ENCODE results near the gene CDADC1. TPM values are rescaled to one million over a fixed set of nuclear protein-coding genes. Genes with fewer than 3 reads are reported as not detected.
A peak's percentile ranks its signal among the peaks of the same experiment; 100 is the strongest.

Gene CDADC1
- total RNA-seq: 16.7 TPM
- polyA plus RNA-seq: 10 to 100 TPM in 3 of 4 donors, 1 to 10 TPM in 1; 8.7 to 11.0 (median 10.5) TPM

- Histone ChIP-seq H3K36me3 (ENCODE audit: control insufficient read depth, insufficient read depth, low read length) (no peaks in the 10 kb centered on the region), H3K4me1 (ENCODE audit: control insufficient read depth, insufficient read depth, low read length, poor library complexity, severe bottlenecking) (peaks cover 37% of the 10 kb centered on the region), H3K9me3 (ENCODE audit: control insufficient read depth in 2 of 2, low read length in 2 of 2) (no peaks in the 10 kb centered on the region), H3K4me3 (ENCODE audit: low read depth, low read length) (peak within 1 kb of the TSS; percentile 96), H3K27me3 (ENCODE audit: control insufficient read depth, insufficient read depth, low read length) (peaks cover 5% of the 10 kb centered on the region), H3K27ac (ENCODE audit: insufficient read depth, low read length, poor library complexity, severe bottlenecking) (peak within 1 kb of the TSS; percentile 84)
- H3K4me1 Mint-ChIP-seq: peaks cover 30 to 57% (median 43%) of the 10 kb centered on the region in 4 donors
- peaks cover 9% of the 10 kb centered on the region for H3K36me3 Mint-ChIP-seq
- peak; percentile 78 for ATAC-seq (ENCODE audit: low read depth in 2 of 2)
- peaks cover 4% of the 10 kb centered on the region for H3K27me3 Mint-ChIP-seq
- DNase-seq: peak; percentile 74 to 91 (median 82)
- peaks cover 0 to 2% (median 0%) of the 10 kb centered on the region in 7 donors for H3K9me3 Mint-ChIP-seq
- peak within 1 kb of the TSS; percentile 96 to 99 (median 98) for H3K27ac Mint-ChIP-seq
- H3K4me3 Mint-ChIP-seq: peak within 1 kb of the TSS; percentile 94 to 99 (median 98)
These were observed at the start of gene CDADC1 for GRCh38 chr13:49247643-49248621. Gene CDADC1 (plus strand): TSS chr13:49247925. CDS start chr13:49248038, 113 bp downstream.

GRCh38 chr13:49206641-49207040, 41.1 kb upstream of the CDADC1 start:
- H3K4me1 ChIP-seq (ENCODE audit: control insufficient read depth, insufficient read depth, low read length, poor library complexity, severe bottlenecking): no peaks in the 10 kb centered on the region
- H3K4me3 ChIP-seq (ENCODE audit: low read depth, low read length): no peak overlapping the region
- H3K9me3 ChIP-seq (ENCODE audit: control insufficient read depth in 2 of 2, low read length in 2 of 2): no peaks in the 10 kb centered on the region
- peak overlapping the region in 1 of 4 donors; percentile 61 for H3K4me3 Mint-ChIP-seq
- H3K9me3 Mint-ChIP-seq: no peaks in the 10 kb centered on the region
- ATAC-seq (ENCODE audit: low read depth in 2 of 2) (no peak), DNase-seq (no peak)
- H3K27ac Mint-ChIP-seq: no peak overlapping the region
- no peaks in the 10 kb centered on the region for H3K27me3 ChIP-seq (ENCODE audit: control insufficient read depth, insufficient read depth, low read length)
- no peak overlapping the region for H3K27ac ChIP-seq (ENCODE audit: insufficient read depth, low read length, poor library complexity, severe bottlenecking)
- H3K36me3 ChIP-seq (ENCODE audit: control insufficient read depth, insufficient read depth, low read length): peaks cover 48% of the 10 kb centered on the region
- H3K4me1 Mint-ChIP-seq: no peaks in the 10 kb centered on the region
- H3K27me3 Mint-ChIP-seq: no peaks in the 10 kb centered on the region
- peaks cover 22% of the 10 kb centered on the region for H3K36me3 Mint-ChIP-seq

GRCh38 chr13:49208619-49209018, 39.1 kb upstream of the CDADC1 start:
- no peaks in the 10 kb centered on the region for H3K27me3 ChIP-seq (ENCODE audit: control insufficient read depth, insufficient read depth, low read length)
- no peak overlapping the region for H3K27ac Mint-ChIP-seq
- peaks cover 0 to 4% (median 0%) of the 10 kb centered on the region in 4 donors for H3K4me1 Mint-ChIP-seq
- H3K9me3 Mint-ChIP-seq: no peaks in the 10 kb centered on the region
- no peaks in the 10 kb centered on the region for H3K27me3 Mint-ChIP-seq
- H3K27ac ChIP-seq (ENCODE audit: insufficient read depth, low read length, poor library complexity, severe bottlenecking): no peak overlapping the region
- no peaks in the 10 kb centered on the region for H3K9me3 ChIP-seq (ENCODE audit: control insufficient read depth in 2 of 2, low read length in 2 of 2)
- H3K36me3 Mint-ChIP-seq: peaks cover 19% of the 10 kb centered on the region
- peaks cover 29% of the 10 kb centered on the region for H3K36me3 ChIP-seq (ENCODE audit: control insufficient read depth, insufficient read depth, low read length)
- ATAC-seq (ENCODE audit: low read depth in 2 of 2) (no peak), DNase-seq (no peak)
- H3K4me3 Mint-ChIP-seq: no peak overlapping the region
- H3K4me3 ChIP-seq (ENCODE audit: low read depth, low read length): no peak overlapping the region
- H3K4me1 ChIP-seq (ENCODE audit: control insufficient read depth, insufficient read depth, low read length, poor library complexity, severe bottlenecking): no peaks in the 10 kb centered on the region

- peaks cover 0 to 12% (median 8%) of the 10 kb centered on the region in 4 donors for H3K4me1 Mint-ChIP-seq
- Histone ChIP-seq H3K27ac (ENCODE audit: insufficient read depth, low read length, poor library complexity, severe bottlenecking) (no peak overlapping the region), H3K36me3 (ENCODE audit: control insufficient read depth, insufficient read depth, low read length) (peaks cover 20% of the 10 kb centered on the region), H3K27me3 (ENCODE audit: control insufficient read depth, insufficient read depth, low read length) (no peaks in the 10 kb centered on the region), H3K9me3 (ENCODE audit: control insufficient read depth in 2 of 2, low read length in 2 of 2) (no peaks in the 10 kb centered on the region), H3K4me3 (ENCODE audit: low read depth, low read length) (no peak overlapping the region), H3K4me1 (ENCODE audit: control insufficient read depth, insufficient read depth, low read length, poor library complexity, severe bottlenecking) (peaks cover 6% of the 10 kb centered on the region)
- peak overlapping the region in 1 of 3 donors; percentile 43 for H3K27ac Mint-ChIP-seq
- peaks cover 0 to 1% (median 0%) of the 10 kb centered on the region in 7 donors for H3K9me3 Mint-ChIP-seq
- H3K4me3 Mint-ChIP-seq: no peak overlapping the region
- DNase-seq (no peak), ATAC-seq (ENCODE audit: low read depth in 2 of 2) (no peak)
- peaks cover 11% of the 10 kb centered on the region for H3K36me3 Mint-ChIP-seq
- H3K27me3 Mint-ChIP-seq: no peaks in the 10 kb centered on the region
These were observed 37.6 kb upstream of the CDADC1 start for GRCh38 chr13:49210114-49210513.

GRCh38 chr13:49210669-49211068, 37.1 kb upstream of the CDADC1 start:
- Histone ChIP-seq H3K27me3 (ENCODE audit: control insufficient read depth, insufficient read depth, low read length) (no peaks in the 10 kb centered on the region), H3K9me3 (ENCODE audit: control insufficient read depth in 2 of 2, low read length in 2 of 2) (no peaks in the 10 kb centered on the region), H3K36me3 (ENCODE audit: control insufficient read depth, insufficient read depth, low read length) (peaks cover 20% of the 10 kb centered on the region), H3K4me3 (ENCODE audit: low read depth, low read length) (no peak overlapping the region), H3K4me1 (ENCODE audit: control insufficient read depth, insufficient read depth, low read length, poor library complexity, severe bottlenecking) (peaks cover 9% of the 10 kb centered on the region), H3K27ac (ENCODE audit: insufficient read depth, low read length, poor library complexity, severe bottlenecking) (no peak overlapping the region)
- peaks cover 11% of the 10 kb centered on the region for H3K36me3 Mint-ChIP-seq
- ATAC-seq (ENCODE audit: low read depth in 2 of 2) (no peak), DNase-seq (no peak)
- H3K27ac Mint-ChIP-seq: no peak overlapping the region
- peaks cover 0 to 15% (median 11%) of the 10 kb centered on the region in 4 donors for H3K4me1 Mint-ChIP-seq
- H3K9me3 Mint-ChIP-seq: peaks cover 0 to 3% (median 0%) of the 10 kb centered on the region in 7 donors
- no peaks in the 10 kb centered on the region for H3K27me3 Mint-ChIP-seq
- no peak overlapping the region for H3K4me3 Mint-ChIP-seq

GRCh38 chr13:49213539-49213938, 34.2 kb upstream of the CDADC1 start:
- no peak overlapping the region for H3K4me3 Mint-ChIP-seq
- H3K9me3 Mint-ChIP-seq: peaks cover 0 to 9% (median 0%) of the 10 kb centered on the region in 7 donors
- Histone ChIP-seq H3K27me3 (ENCODE audit: control insufficient read depth, insufficient read depth, low read length) (peaks cover 2% of the 10 kb centered on the region), H3K4me1 (ENCODE audit: control insufficient read depth, insufficient read depth, low read length, poor library complexity, severe bottlenecking) (peaks cover 9% of the 10 kb centered on the region), H3K36me3 (ENCODE audit: control insufficient read depth, insufficient read depth, low read length) (no peaks in the 10 kb centered on the region), H3K4me3 (ENCODE audit: low read depth, low read length) (no peak overlapping the region), H3K27ac (ENCODE audit: insufficient read depth, low read length, poor library complexity, severe bottlenecking) (no peak overlapping the region), H3K9me3 (ENCODE audit: control insufficient read depth in 2 of 2, low read length in 2 of 2) (no peaks in the 10 kb centered on the region)
- DNase-seq: no peak
- peaks cover 6% of the 10 kb centered on the region for H3K36me3 Mint-ChIP-seq
- H3K27me3 Mint-ChIP-seq: peaks cover 20% of the 10 kb centered on the region
- H3K4me1 Mint-ChIP-seq: peaks cover 0 to 28% (median 13%) of the 10 kb centered on the region in 4 donors
- ATAC-seq (ENCODE audit: low read depth in 2 of 2): no peak
- no peak overlapping the region for H3K27ac Mint-ChIP-seq

GRCh38 chr13:49213997-49214916, 33.5 kb upstream of the CDADC1 start:
- no peaks in the 10 kb centered on the region for H3K36me3 ChIP-seq (ENCODE audit: control insufficient read depth, insufficient read depth, low read length)
- H3K27ac Mint-ChIP-seq: peak overlapping the region; percentile 24 to 82 (median 72)
- no peak for DNase-seq
- peaks cover 0 to 31% (median 14%) of the 10 kb centered on the region in 4 donors for H3K4me1 Mint-ChIP-seq
- H3K27me3 Mint-ChIP-seq: peaks cover 27% of the 10 kb centered on the region
- no peak overlapping the region for H3K4me3 Mint-ChIP-seq
- peaks cover 9% of the 10 kb centered on the region for H3K4me1 ChIP-seq (ENCODE audit: control insufficient read depth, insufficient read depth, low read length, poor library complexity, severe bottlenecking)
- no peak overlapping the region for H3K4me3 ChIP-seq (ENCODE audit: low read depth, low read length)
- no peaks in the 10 kb centered on the region for H3K9me3 ChIP-seq (ENCODE audit: control insufficient read depth in 2 of 2, low read length in 2 of 2)
- H3K9me3 Mint-ChIP-seq: peaks cover 0 to 9% (median 0%) of the 10 kb centered on the region in 7 donors
- peaks cover 9% of the 10 kb centered on the region for H3K27me3 ChIP-seq (ENCODE audit: control insufficient read depth, insufficient read depth, low read length)
- peaks cover 6% of the 10 kb centered on the region for H3K36me3 Mint-ChIP-seq
- ATAC-seq (ENCODE audit: low read depth in 2 of 2): no peak
- no peak overlapping the region for H3K27ac ChIP-seq (ENCODE audit: insufficient read depth, low read length, poor library complexity, severe bottlenecking)
